ENCODE data around the gene RYR1.
"Not testable (repeated sequence)": the region's sequence is repeated elsewhere in the genome, so short reads cannot be mapped to it uniquely, and the experiment has no call there.

RYR1 gene

GRCh38 chr19:38496116-38496515, 62.6 kb downstream of the RYR1 start:
- no peak for FAIRE-seq

- FAIRE-seq, result no peak
Observed at GRCh38 chr19:38496603-38497487, 63.4 kb downstream of the RYR1 start.

- FAIRE-seq, result no peak
Observed at GRCh38 chr19:38497907-38498306, 64.4 kb downstream of the RYR1 start.

- FAIRE-seq, result no peak
Observed at GRCh38 chr19:38499532-38499931, 66.0 kb downstream of the RYR1 start.

GRCh38 chr19:38500450-38500849, 67.0 kb downstream of the RYR1 start:
- FAIRE-seq, result no peak

GRCh38 chr19:38502410-38503076, 69.1 kb downstream of the RYR1 start:
- no peak for FAIRE-seq

GRCh38 chr19:38503077-38503410, 69.6 kb downstream of the RYR1 start:
- no peak for FAIRE-seq

- no peak for FAIRE-seq
Observed at GRCh38 chr19:38505958-38506357, 72.5 kb downstream of the RYR1 start.

- FAIRE-seq, result no peak
Observed at GRCh38 chr19:38506375-38506722, 72.9 kb downstream of the RYR1 start.

GRCh38 chr19:38506723-38507550, 73.4 kb downstream of the RYR1 start:
- FAIRE-seq, result no peak

- no peak for FAIRE-seq
Observed at GRCh38 chr19:38507551-38508127, 74.1 kb downstream of the RYR1 start.

- no peak for FAIRE-seq
Observed at GRCh38 chr19:38508507-38508906, 75.0 kb downstream of the RYR1 start.

GRCh38 chr19:38509027-38509426, 75.5 kb downstream of the RYR1 start:
- FAIRE-seq, result no peak

GRCh38 chr19:38511074-38511708, 77.7 kb downstream of the RYR1 start:
- no peak for FAIRE-seq

- FAIRE-seq, result no peak
Observed at GRCh38 chr19:38512277-38512676, 78.8 kb downstream of the RYR1 start.

- FAIRE-seq, result not testable (repeated sequence)
Observed at GRCh38 chr19:38513156-38513555, 79.7 kb downstream of the RYR1 start.

- FAIRE-seq, result no peak
Observed at GRCh38 chr19:38513762-38514167, 80.3 kb downstream of the RYR1 start.

GRCh38 chr19:38514812-38515633, 81.5 kb downstream of the RYR1 start:
- no peak for FAIRE-seq

GRCh38 chr19:38515896-38516295, 82.4 kb downstream of the RYR1 start:
- no peak for FAIRE-seq

GRCh38 chr19:38516802-38517201, 83.3 kb downstream of the RYR1 start:
- FAIRE-seq, result no peak

GRCh38 chr19:38517321-38517720, 83.8 kb downstream of the RYR1 start:
- FAIRE-seq, result no peak

- FAIRE-seq, result not testable (repeated sequence)
Observed at GRCh38 chr19:38517980-38518379, 84.5 kb downstream of the RYR1 start.

Data from islet of Langerhans (tissue), 1 donor.